CD4-positive, alpha-beta T cell treated with Interferon gamma for 1 hour (primary cell): Measurements from ENCODE around the gene KCNB1.
A peak's percentile ranks its signal among the peaks of the same experiment; 100 is the strongest.
"Not testable (repeated sequence)": the region's sequence is repeated elsewhere in the genome, so short reads cannot be mapped to it uniquely, and the experiment has no call there.

Experiments
- DNase-seq: peaks from one replicate; pipeline ENCODE4 v3.0.0-alpha.2; 2020

KCNB1 gene

GRCh38 chr20:49346682-49347081, 135.8 kb downstream of the KCNB1 start:
- no peak for DNase-seq

DNA sequence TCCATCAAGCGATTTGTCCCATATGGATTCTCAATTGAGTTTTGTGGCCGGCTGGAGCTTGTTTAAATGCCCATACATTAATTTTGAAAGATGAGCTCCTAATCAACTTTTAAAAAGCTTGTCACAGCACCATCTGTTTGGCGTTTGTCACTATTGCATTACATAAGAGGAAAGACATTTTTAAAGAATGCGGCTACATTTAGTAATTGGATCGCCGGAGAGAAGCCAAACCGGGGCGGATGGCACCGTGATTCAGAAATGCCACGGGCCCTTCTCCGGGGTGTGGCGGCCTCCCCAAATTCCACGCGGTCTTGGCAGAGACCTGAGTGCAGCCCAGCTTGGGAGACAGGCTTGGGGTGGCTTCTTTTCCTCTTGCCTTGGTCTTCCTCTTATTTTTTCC, 136.9 kb downstream of the KCNB1 start:
- no peak for DNase-seq

DNA sequence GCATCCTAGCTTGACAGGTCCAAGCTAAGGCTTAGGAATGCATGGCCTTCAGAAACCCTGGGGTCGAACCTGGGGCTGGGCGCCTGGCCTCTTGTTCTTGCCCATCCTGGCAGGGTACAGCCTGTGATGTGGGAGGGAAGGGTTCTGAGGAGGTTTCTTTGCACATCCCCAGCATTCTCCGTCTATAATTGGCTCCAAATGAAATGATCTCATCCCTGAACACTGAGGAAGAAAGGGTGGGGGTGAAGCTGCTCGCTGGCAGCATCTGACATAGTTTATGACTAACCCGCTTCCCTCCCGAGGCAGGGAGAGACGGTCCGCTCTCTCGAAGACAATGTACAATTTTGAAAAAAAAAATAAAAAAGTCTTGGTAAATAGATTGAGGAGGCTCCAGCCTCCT, 137.5 kb downstream of the KCNB1 start:
- no peak for DNase-seq

DNA sequence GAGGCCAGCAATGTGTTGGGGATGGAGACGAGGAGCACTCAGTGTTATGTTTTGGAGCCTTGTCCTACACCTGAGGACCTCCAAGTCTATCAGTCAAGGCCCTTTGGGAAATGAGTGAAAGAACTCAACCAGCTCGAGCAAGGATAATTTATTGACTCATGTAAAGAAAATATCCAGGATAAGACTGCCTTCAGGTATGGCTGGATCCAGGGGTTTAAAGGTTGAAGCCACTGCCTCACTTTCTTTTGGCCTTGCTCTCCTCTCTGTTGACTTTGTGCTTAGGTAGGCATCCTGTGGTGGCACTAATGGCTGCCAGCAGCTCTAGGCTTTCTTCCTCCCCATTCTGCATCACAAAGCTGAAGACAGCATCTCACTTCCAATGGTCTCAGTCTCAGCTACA, 138.3 kb downstream of the KCNB1 start:
- no peak for DNase-seq

DNA sequence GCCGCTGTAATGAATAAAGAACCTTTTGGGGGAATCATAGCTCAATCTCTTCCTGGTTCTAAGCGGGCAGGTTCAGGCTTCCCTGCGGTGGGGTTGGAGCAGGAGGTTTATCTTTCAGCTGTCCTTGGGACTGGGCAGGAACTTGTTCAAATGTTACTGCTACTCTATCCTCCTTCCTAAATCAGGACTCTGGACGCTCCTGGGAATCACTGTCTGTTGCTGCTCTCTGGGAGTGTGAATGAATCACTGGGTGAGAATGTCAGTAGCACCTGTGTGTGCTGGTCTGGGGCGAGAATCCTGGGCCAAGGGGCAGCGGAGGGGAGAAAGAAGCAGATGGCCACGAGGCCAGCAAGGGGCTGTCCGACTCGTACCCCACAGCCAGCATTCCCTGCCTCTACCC, 139.2 kb downstream of the KCNB1 start:
- no peak for DNase-seq

GRCh38 chr20:49340161-49340966, 142.1 kb downstream of the KCNB1 start:
- DNase-seq: no peak

DNA sequence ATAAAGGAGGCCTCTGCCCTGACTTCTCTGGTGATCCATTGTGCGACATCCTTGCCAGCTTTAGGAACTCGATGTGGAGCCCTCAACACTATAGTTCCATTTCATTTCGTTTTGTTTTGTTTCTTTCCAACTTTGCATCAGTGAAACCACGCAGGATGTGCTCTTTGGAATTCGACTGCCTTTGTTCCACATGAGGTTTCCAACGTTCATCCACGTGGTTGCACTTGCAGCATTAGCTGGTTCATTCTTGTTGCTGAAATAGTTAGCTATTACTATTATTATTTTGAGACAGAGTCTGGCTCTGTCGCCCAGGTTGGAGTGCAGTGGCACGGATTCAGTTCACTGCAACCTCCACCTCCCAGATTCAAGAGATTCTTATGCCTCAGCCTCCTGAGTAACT, 143.3 kb downstream of the KCNB1 start:
- no peak for DNase-seq

DNA sequence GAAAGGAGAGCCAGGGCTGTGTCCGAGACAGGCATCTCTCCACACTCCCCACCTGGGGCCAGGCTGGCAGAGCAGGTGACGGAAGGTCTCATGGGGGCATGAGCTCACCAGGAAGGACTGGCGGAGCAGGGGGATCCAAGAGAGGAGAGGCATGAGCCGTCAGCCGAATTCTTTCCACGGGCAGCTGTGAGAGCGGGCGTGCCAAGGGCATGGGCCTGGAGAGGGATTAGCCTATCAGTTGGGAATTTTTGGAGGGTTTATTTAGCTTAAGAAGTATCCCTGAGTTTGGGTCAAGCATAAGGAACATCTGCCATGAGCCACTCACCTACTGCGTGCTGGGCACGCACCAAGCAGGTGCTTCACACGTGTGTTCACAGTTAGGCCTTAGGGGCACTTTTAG, 144.4 kb downstream of the KCNB1 start:
- no peak for DNase-seq

DNA sequence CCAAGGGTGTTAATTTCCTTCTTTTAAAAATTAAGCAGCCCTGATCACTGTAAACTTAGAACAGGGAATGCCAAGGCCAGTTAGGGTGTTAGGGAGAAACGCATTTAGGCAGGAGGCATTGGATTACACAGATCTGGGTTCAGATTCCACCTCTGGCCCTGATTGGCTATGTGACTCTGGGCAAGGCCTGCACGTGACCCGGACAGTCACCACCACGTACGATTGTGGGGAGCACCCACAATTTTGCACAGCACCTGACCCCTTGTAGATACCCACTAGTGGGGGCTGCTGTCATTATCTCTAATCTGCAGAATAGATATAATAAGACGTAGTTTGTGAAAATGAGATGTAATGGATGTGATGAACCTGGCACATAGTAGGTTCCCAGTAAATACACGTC, 145.1 kb downstream of the KCNB1 start:
- no peak for DNase-seq

- no peak for DNase-seq
Observed at GRCh38 chr20:49336786-49337185, 145.7 kb downstream of the KCNB1 start.

GRCh38 chr20:49335476-49335875, 147.0 kb downstream of the KCNB1 start:
- DNase-seq: no peak

DNA sequence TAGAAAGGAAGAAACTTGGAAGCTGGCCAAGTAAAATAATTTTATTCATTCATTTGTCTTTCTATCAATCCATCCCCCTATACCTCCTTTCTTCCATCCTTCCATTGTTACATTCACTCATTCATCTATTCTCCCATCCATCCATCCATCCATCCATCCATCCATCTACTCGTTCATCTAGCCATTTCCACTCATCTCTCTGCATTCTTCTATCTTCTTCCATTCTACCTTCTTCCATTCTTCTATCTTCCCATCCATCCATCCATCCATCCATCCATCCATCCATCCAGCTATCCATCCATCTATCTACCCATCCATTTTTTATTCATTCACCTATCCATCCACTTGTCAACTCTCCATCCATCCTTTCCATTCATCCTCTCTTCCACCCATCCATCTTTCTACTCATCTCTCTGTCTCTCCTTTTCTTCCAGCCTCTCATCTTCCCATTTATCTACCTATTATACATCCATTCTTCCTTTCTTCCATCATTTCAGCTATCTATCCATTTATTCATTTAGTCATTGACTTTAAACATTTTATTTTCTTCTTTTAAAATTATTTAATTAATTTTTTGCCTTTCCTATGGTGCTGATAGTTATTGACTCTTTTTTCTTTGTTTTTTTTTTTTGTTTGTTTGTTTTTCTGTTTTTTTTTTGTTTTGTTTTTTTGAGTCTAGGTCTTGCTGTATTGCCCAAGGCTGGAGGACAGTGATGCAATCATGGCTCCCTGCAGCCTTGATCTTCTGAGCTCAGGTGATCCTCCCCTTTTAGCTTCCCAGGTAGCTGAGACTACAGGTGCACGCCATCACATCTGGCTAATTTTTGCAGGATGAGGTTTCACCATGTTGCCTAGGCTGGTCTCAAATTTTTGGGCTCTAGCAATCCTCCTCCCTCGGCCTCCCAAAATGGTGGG, 151.5 kb downstream of the KCNB1 start:
- DNase-seq: no peak

- no peak for DNase-seq
Observed at GRCh38 chr20:49328790-49329189, 153.7 kb downstream of the KCNB1 start.

DNA sequence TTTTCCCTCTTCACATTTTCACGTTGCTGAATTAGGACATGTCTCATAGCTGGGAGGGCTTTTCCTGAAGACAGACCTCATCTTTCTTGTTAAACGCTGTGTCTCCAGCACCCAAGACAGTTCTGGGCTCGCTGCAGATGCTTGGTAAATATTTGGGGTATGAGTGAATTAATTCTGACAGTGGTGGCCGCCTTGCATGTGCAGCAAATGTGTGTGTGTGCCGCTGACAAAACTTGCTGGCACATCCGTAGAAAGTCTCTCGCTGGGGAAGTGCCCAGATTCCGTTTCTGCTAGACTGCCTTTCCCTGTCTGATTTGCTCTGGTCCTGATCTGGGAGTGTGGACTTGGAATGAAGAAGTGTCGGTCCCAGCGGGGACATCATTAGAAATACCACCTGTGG, 156.4 kb downstream of the KCNB1 start:
- no peak for DNase-seq

- DNase-seq: no peak
Observed at GRCh38 chr20:49324306-49324705, 158.2 kb downstream of the KCNB1 start.

GRCh38 chr20:49323622-49324238, 158.7 kb downstream of the KCNB1 start:
- peak; percentile 24 for DNase-seq

DNA sequence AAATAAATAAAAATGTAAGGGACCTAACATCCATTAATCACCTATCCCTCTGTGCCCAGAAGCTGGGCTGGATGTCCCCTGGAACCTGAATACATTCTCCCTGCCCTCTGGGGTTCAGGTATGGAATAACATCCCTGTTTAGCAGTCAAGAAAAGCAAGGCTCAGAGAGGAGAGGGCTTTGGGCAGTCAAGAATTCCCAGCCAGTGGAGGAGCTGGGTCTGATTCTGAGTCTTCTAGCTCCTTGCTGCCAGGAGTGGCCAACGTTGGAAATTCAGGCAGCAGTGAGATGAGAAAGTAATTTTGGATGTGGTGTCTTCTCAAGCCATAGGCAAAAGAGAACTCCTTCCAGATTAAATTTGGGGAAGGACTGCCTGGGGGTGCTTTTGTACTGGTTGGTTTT, 162.0 kb downstream of the KCNB1 start:
- no peak for DNase-seq

GRCh38 chr20:49319208-49319809, 163.2 kb downstream of the KCNB1 start:
- DNase-seq: no peak

GRCh38 chr20:49318430-49319207, 163.8 kb downstream of the KCNB1 start:
- DNase-seq: peak; percentile 9

GRCh38 chr20:49318091-49318429, 164.4 kb downstream of the KCNB1 start:
- DNase-seq: no peak

DNA sequence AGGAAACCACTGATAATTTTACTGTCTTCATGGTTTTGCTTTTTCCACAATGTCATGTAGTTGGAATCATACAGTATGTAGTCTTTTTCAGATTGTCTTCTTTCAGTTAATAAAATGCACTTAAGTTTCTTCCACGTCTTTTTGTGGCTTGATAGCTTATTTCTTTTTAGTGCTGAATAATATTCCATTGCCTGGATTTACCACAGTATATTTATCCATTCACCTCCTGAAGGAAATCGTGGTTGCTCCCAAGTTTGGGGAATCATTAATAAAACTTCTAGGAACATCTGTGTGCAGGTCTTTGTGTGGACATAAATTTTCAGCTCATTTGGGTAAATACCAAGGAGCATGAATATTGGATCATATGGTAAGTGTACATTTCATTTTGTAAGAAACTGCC, 165.8 kb downstream of the KCNB1 start:
- DNase-seq: no peak

- DNase-seq: no peak
Observed at GRCh38 chr20:49315580-49315979, 166.9 kb downstream of the KCNB1 start.

GRCh38 chr20:49314052-49314451, 168.4 kb downstream of the KCNB1 start:
- not testable (repeated sequence) for DNase-seq
